H9 (cell line): ENCODE data around the gene JARID2. TPM values are rescaled to one million over a fixed set of nuclear protein-coding genes. Genes with fewer than 3 reads are reported as not detected.

ENCODE experiments used
- DNase-seq: peaks from one replicate; pipeline ENCODE4 v3.0.0-alpha.2; 2017
- H2AFZ ChIP-seq: one replicate; pipeline ENCODE4 v1.6.1; 2013; ENCODE audit warnings: mild to moderate bottlenecking, low read length, control low read depth, moderate library complexity
- H2AK5ac ChIP-seq: 2 replicates; pipeline ENCODE4 v1.6.1; 2013; ENCODE audit warnings: low read length, control low read depth, mixed read lengths; ENCODE audit not compliant: insufficient read length
- H2BK120ac ChIP-seq: one replicate; pipeline ENCODE4 v1.6.1; 2013; ENCODE audit warnings: low read depth, mild to moderate bottlenecking, low read length, control low read depth, inconsistent platforms; ENCODE audit not compliant: poor library complexity, severe bottlenecking
- H2BK12ac ChIP-seq: 2 replicates; pipeline ENCODE4 v1.6.1; 2013; ENCODE audit warnings: low read length, control low read depth, mixed read lengths, low read depth; ENCODE audit not compliant: insufficient read length
- H2BK15ac ChIP-seq: 2 replicates; pipeline ENCODE4 v1.6.1; 2013; ENCODE audit warnings: low read depth, low read length, control low read depth
- H2BK20ac ChIP-seq: one replicate; pipeline ENCODE4 v1.6.1; 2013; ENCODE audit warnings: low read depth, mild to moderate bottlenecking, low read length, control low read depth, inconsistent platforms; ENCODE audit not compliant: poor library complexity, severe bottlenecking
- H2BK5ac ChIP-seq: 2 replicates; pipeline ENCODE4 v1.6.1; 2013; ENCODE audit warnings: low read length, control low read depth, mixed read lengths; ENCODE audit not compliant: insufficient read length
- H3K14ac ChIP-seq: 2 replicates; pipeline ENCODE4 v1.6.1; 2013; ENCODE audit warnings: low read length, control low read depth; ENCODE audit not compliant: insufficient read depth
- H3K18ac ChIP-seq: 2 replicates; pipeline ENCODE4 v1.6.1; 2013; ENCODE audit warnings: low read depth, mild to moderate bottlenecking, mixed read lengths, low read length, control low read depth; ENCODE audit not compliant: insufficient read length
- H3K23ac ChIP-seq: 2 replicates; pipeline ENCODE4 v1.6.1; 2013; ENCODE audit warnings: low read length, control low read depth, mixed read lengths, low read depth; ENCODE audit not compliant: insufficient read length
- H3K23me2 ChIP-seq: 2 replicates; pipeline ENCODE4 v1.6.1; 2013; ENCODE audit warnings: low read depth, mild to moderate bottlenecking, mixed read lengths, low read length, control low read depth; ENCODE audit not compliant: insufficient read length, poor library complexity, severe bottlenecking
- H3K27ac ChIP-seq: 2 replicates; pipeline ENCODE4 v1.5.1; 2013; ENCODE audit warnings: low read length, control low read depth, mixed read lengths, low read depth; ENCODE audit not compliant: insufficient read length
- H3K27me3 ChIP-seq: 2 replicates; pipeline ENCODE4 v1.6.1; 2013; ENCODE audit warnings: low read length, control low read depth, inconsistent platforms; ENCODE audit not compliant: insufficient read depth
- H3K4ac ChIP-seq: 2 replicates; pipeline ENCODE4 v1.6.1; 2013; ENCODE audit warnings: low read depth, mild to moderate bottlenecking, control low read depth, inconsistent platforms, low read length, moderate library complexity
- H3K4me1 ChIP-seq: 2 replicates; pipeline ENCODE4 v1.6.1; 2013; ENCODE audit warnings: low read length, control low read depth, inconsistent platforms; ENCODE audit not compliant: insufficient read depth
- H3K4me2 ChIP-seq: 2 replicates; pipeline ENCODE4 v1.6.1; 2013; ENCODE audit warnings: low read length, control low read depth, mixed read lengths; ENCODE audit not compliant: insufficient read length, insufficient read depth
- H3K56ac ChIP-seq: 2 replicates; pipeline ENCODE4 v1.6.1; 2013; ENCODE audit warnings: low read depth, mild to moderate bottlenecking, mixed read lengths, low read length, control low read depth; ENCODE audit not compliant: insufficient read length
- H3K79me1 ChIP-seq: 2 replicates; pipeline ENCODE4 v1.6.1; 2013; ENCODE audit warnings: low read depth, mild to moderate bottlenecking, moderate library complexity, low read length, control low read depth, inconsistent platforms; ENCODE audit not compliant: insufficient read depth, poor library complexity, severe bottlenecking
- H3K79me2 ChIP-seq: 2 replicates; pipeline ENCODE4 v1.6.1; 2013; ENCODE audit warnings: low read length, control low read depth, inconsistent platforms; ENCODE audit not compliant: insufficient read depth
- H3K9ac ChIP-seq: 2 replicates; pipeline ENCODE4 v1.6.1; 2013; ENCODE audit warnings: low read length, control low read depth, mixed read lengths; ENCODE audit not compliant: insufficient read length; ENCODE audit errors: extremely low read depth
- H3K9me3 ChIP-seq: one replicate; pipeline ENCODE4 v1.6.1; 2013; ENCODE audit warnings: low read depth, low read length, inconsistent platforms; ENCODE audit not compliant: control insufficient read depth
- H3T11ph ChIP-seq: one replicate; pipeline ENCODE4 v1.6.1; 2013; ENCODE audit warnings: mild to moderate bottlenecking, low read length, control low read depth, inconsistent platforms
- H4K20me1 ChIP-seq: one replicate; pipeline ENCODE4 v1.6.1; 2013; ENCODE audit not compliant: control insufficient read depth, insufficient read length, insufficient read depth
- H4K5ac ChIP-seq: 2 replicates; pipeline ENCODE4 v1.6.1; 2013; ENCODE audit warnings: low read depth, mild to moderate bottlenecking, mixed read lengths, low read length, control low read depth; ENCODE audit not compliant: insufficient read length
- H4K8ac ChIP-seq: replicated peaks from 2 replicates; pipeline ENCODE4 v1.6.1; 2013; ENCODE audit warnings: low read length, control low read depth, mixed read lengths, low read depth; ENCODE audit not compliant: insufficient read length
- H4K91ac ChIP-seq: 2 replicates; pipeline ENCODE4 v1.6.1; 2013; ENCODE audit warnings: low read depth, mild to moderate bottlenecking, moderate library complexity, mixed read lengths, low read length, control low read depth; ENCODE audit not compliant: insufficient read length
- H3K27ac Mint-ChIP-seq, 3 experiments: 2 replicates in 2 of 3; 3 replicates in 1 of 3; pipeline ENCODE4 v1.8.0; 2020 to 2021; ENCODE audit warnings: mixed read lengths in 3 of 3, mild to moderate bottlenecking in 1 of 3, moderate library complexity in 1 of 3
- H3K27me3 Mint-ChIP-seq: 2 replicates; pipeline ENCODE4 v1.8.0; 2021; ENCODE audit warnings: low read depth, mild to moderate bottlenecking, moderate library complexity, mixed read lengths
- H3K36me3 Mint-ChIP-seq, 3 experiments: 2 replicates in 2 of 3; 3 replicates in 1 of 3; pipeline ENCODE4 v1.8.0; 2020 to 2021; ENCODE audit warnings: low read depth in 3 of 3, mixed read lengths in 3 of 3; ENCODE audit not compliant: insufficient read depth in 1 of 3
- H3K4me1 Mint-ChIP-seq, 2 experiments: 2 replicates each; pipeline ENCODE4 v1.8.0; 2020; ENCODE audit warnings: mixed read lengths in 2 of 2
- H3K4me3 Mint-ChIP-seq, 2 experiments: 2 replicates in 1 of 2; 3 replicates in 1 of 2; pipeline ENCODE4 v1.8.0; 2020 to 2021; ENCODE audit warnings: mild to moderate bottlenecking in 2 of 2, mixed read lengths in 2 of 2, moderate library complexity in 1 of 2
- H3K9me3 Mint-ChIP-seq, 2 experiments: 2 replicates in 1 of 2; 3 replicates in 1 of 2; pipeline ENCODE4 v1.8.0; 2020; ENCODE audit warnings: mild to moderate bottlenecking in 2 of 2, mixed read lengths in 2 of 2, moderate library complexity in 1 of 2
- WGBS: extraction: QIAGEN DNeasy Blood & Tissue Kit; methylation state at CpG from one replicate; pipeline ENCODE4 v1.1.7; 2013; ENCODE audit warnings: missing lambda C conversion rate, low lambda C conversion rate, mixed read lengths; ENCODE audit not compliant: insufficient read length; ENCODE audit errors: extremely low coverage; 5-methylcytosine and 5-hydroxymethylcytosine counted together
- total RNA-seq: library from RNA; stranded (reverse); gene quantifications from 2 replicates; pipeline ENCODE4 v1.2.1, GENCODE V29; 2021
- TF ChIP-seq, protein P1 (sequence below): fragments of 200-600 bp; sonication (generic); conservative IDR thresholded peaks from 3 replicates; pipeline ENCODE4 v1.8.0; 2021; ENCODE audit warnings: antibody characterized with exemption, mild to moderate bottlenecking

Gene JARID2
- total RNA-seq, 1 experiment from 2014 or later, result 174 TPM

DNA sequence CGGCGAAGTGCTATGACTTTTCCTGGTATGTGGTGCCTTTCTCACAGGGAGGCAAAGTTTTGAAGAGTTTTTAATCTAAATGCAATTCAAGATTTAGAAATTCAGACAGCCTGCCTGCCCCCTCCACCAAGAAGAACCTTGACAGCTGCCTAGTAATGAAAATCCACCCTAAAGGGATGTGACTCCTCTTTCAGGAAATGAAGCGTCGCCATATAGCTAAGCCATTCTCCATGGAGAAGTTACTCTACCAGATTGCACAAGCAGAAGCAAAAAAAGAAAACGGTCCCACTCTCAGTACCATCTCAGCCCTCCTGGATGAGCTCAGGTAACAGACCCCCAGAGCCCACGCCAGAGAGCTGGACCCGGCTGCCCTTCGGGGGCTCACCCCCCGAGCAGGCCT, 266.9 kb downstream of the JARID2 start:
- Mint-ChIP-seq H3K9me3 (no peaks in the 10 kb centered on the region), H3K36me3 (peaks cover 79 to 96% (median 94%) of the 10 kb centered on the region in 3 experiments), H3K27me3 (no peaks in the 10 kb centered on the region; the same call in 1 of the 2 replicates), H3K4me3 (no peak overlapping the region), H3K4me1 (peaks cover 12% of the 10 kb centered on the region in 2 experiments), H3K27ac (0 out of 7 replicates have a peak overlapping the region, but pooled peaks of 1 of the 3 experiments have one; percentile 33)
- H3K79me1 ChIP-seq, result no peaks in the 10 kb centered on the region
- WGBS, result no CpG with 5 or more reads among the region's 9 CpGs
- H3K27me3 ChIP-seq, result no peaks in the 10 kb centered on the region
- no peak overlapping the region for H3K56ac ChIP-seq
- H2AK5ac ChIP-seq, result no peak overlapping the region
- H3K79me2 ChIP-seq, result no peaks in the 10 kb centered on the region
- H4K5ac ChIP-seq, result no peak overlapping the region
- H3K23me2 ChIP-seq, result no peaks in the 10 kb centered on the region
- no peak overlapping the region for H3K23ac ChIP-seq
- H3T11ph ChIP-seq, result no peak overlapping the region
- no peak overlapping the region for H4K8ac ChIP-seq
- H3K9ac ChIP-seq, result no peak overlapping the region
- no peak overlapping the region for H2BK120ac ChIP-seq
- H3K4me1 ChIP-seq, result no peaks in the 10 kb centered on the region
- no peak overlapping the region for H3K4ac ChIP-seq
- H4K91ac ChIP-seq, result no peak overlapping the region
- DNase-seq, result no peak
- no peak overlapping the region for H2AFZ ChIP-seq
- TF ChIP-seq, protein P1, sequence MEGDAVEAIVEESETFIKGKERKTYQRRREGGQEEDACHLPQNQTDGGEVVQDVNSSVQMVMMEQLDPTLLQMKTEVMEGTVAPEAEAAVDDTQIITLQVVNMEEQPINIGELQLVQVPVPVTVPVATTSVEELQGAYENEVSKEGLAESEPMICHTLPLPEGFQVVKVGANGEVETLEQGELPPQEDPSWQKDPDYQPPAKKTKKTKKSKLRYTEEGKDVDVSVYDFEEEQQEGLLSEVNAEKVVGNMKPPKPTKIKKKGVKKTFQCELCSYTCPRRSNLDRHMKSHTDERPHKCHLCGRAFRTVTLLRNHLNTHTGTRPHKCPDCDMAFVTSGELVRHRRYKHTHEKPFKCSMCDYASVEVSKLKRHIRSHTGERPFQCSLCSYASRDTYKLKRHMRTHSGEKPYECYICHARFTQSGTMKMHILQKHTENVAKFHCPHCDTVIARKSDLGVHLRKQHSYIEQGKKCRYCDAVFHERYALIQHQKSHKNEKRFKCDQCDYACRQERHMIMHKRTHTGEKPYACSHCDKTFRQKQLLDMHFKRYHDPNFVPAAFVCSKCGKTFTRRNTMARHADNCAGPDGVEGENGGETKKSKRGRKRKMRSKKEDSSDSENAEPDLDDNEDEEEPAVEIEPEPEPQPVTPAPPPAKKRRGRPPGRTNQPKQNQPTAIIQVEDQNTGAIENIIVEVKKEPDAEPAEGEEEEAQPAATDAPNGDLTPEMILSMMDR, result no peak
- no peak overlapping the region for H2BK5ac ChIP-seq
- no peaks in the 10 kb centered on the region for H4K20me1 ChIP-seq
- no peaks in the 10 kb centered on the region for H3K9me3 ChIP-seq
- H3K27ac ChIP-seq, result no peak overlapping the region
- no peak overlapping the region for H3K18ac ChIP-seq
- no peak overlapping the region for H2BK20ac ChIP-seq
- H2BK12ac ChIP-seq, result no peak overlapping the region
- H3K14ac ChIP-seq, result no peak overlapping the region
- H3K4me2 ChIP-seq, result no peak overlapping the region
- H2BK15ac ChIP-seq, result no peak overlapping the region
